HG03378 (cell line): ENCODE measurements around the gene PXN.
"Not testable (repeated sequence)": the region's sequence is repeated elsewhere in the genome, so short reads cannot be mapped to it uniquely, and the experiment has no call there.

Source experiments
- ATAC-seq: cut with Tn5 transposase; IDR thresholded peaks from one replicate; pipeline ENCODE4 v1.9.1; 2021; ENCODE audit warnings: mild to moderate bottlenecking, moderate library complexity; ENCODE audit not compliant: unreplicated experiment

Gene PXN

DNA sequence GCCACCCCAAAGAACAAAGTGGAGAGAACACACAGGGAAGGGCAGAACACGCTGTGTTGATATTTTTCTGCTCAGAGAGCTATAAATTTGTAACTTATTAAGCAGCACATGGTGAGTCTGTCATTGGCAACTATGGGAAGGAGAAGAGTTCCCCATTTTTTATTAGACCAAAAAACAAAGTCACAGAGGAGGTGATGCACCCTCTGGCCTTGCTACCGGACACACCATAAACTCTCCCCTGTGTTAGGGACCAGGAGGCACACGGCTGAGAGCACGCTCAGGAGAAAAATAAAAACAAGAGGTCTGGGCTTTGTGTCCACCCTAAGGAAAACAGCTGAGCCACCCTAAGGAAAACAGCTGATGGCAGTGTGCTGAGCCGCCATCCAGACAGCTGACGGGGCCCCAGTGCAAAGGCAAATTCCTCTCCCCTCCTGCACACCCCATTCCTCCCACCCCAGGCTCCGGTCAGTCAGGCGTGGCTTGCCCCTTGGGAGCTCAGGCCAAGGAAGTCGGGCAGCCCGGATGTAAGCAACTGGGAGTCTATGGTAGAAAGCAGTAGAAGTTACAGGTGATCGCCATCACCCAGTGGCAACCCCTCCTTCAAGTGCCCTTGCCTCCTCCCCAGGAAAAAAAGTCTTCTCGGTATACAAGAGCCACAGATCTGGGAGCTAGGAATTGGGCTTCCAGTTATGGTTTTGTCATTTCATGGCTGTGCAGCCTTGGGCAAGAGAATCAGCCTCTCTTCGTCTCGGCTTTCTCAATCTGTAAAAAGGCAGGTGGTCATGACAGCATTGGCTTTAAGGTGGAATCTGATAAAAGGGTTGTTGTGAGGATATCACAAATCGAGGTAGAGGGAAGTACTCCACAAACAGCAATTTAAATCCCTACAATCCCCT lies 2.4 kb downstream of the PXN start:
- no peak for ATAC-seq

DNA sequence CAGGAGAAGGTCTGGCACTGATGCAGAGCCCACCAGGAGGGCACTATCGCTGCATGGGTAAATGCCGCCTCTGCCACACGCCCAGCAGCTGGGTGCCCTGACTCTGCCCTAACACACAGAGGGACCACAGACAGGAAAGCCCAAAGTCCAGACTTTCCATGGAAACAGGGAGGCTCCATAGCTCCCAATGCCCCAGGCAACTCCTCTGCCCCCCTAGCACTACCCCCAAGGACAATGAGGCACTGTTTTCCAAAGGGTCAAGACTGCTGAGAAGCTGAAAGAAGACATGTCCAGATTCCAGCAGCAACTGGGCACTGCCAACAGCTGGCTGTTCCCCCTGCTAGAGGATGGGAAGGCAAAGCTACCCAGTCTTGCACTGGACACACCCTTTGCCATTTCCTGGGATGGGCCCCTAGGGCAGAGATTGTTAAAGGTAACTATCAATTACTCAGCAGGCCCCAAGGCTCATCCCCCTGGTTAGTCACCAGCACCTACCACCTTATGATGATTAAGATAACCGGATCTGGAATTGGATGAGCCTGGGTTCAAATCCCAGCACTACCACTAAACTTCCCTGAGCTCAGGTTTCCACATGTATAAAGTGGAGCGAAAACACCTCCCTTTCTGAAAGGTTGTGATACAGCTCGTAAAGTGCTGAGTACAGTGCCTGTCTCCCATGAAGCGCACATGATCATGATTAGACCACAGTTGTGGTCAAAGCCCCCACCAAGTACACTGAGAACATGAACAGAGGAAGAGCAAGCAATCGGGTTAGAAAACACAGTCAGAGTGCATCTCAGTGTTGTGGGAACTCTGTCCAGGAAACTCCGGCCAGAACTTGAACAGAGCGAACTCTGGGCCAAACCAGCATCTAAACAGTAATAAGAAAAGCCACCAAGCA lies 3.3 kb downstream of the PXN start:
- ATAC-seq, result no peak

GRCh38 chr12:120260607-120261006 lies 4.9 kb downstream of the PXN start:
- ATAC-seq, result no peak

- no peak for ATAC-seq
Measured at GRCh38 chr12:120259418-120260202, 5.9 kb downstream of the PXN start.

DNA sequence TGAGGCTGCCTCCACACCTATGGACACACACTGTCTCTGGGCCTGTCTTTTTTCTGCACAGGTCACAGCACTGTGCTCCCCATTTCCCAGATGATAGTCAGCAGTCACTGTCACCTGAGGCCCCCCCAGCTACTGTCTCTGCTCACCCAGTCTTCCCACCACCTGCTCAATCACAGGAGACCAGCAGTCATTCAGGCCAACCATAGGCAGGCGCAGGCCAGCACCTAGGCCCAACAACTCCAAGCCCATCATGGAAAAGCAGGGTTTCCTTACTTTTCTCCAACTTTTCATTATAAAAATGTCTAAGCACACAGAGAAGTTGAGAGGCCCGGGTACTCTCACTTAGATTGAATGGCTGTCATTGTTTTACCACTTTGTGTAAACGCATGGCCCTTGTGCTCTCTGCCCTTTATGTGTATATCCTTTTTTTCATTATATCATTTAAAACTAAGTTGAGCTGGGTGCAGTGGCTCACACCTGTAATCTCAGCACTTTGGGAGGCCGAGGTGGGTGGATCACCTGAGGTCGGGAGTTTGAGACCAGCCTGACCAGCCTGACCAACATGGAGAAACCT lies 7.1 kb downstream of the PXN start:
- no peak for ATAC-seq

GRCh38 chr12:120257041-120257821 lies 8.3 kb downstream of the PXN start:
- no peak for ATAC-seq

- no peak for ATAC-seq
Measured at GRCh38 chr12:120254809-120255208, 10.7 kb downstream of the PXN start.

DNA sequence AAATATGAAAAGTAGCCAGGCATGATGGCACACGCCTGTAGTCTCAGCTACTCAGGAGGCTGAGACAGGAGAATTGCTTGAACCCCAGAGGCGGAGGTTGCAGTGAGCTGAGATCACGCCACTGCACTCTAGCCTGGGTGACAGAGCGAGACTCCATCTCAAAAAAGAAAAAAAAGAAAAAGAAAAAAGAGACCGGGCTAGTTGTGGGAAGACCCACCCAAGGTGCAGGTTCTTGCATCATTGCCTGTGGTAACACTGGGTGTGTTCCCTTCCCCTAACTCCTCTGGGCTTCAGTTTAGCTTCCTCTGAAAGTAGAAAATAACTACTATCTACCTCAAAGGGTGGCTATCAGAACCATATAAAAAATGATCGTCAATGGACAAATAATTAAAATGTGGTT lies 12.2 kb downstream of the PXN start:
- ATAC-seq, result not testable (repeated sequence)

GRCh38 chr12:120252071-120252906 lies 13.2 kb downstream of the PXN start:
- no peak for ATAC-seq

DNA sequence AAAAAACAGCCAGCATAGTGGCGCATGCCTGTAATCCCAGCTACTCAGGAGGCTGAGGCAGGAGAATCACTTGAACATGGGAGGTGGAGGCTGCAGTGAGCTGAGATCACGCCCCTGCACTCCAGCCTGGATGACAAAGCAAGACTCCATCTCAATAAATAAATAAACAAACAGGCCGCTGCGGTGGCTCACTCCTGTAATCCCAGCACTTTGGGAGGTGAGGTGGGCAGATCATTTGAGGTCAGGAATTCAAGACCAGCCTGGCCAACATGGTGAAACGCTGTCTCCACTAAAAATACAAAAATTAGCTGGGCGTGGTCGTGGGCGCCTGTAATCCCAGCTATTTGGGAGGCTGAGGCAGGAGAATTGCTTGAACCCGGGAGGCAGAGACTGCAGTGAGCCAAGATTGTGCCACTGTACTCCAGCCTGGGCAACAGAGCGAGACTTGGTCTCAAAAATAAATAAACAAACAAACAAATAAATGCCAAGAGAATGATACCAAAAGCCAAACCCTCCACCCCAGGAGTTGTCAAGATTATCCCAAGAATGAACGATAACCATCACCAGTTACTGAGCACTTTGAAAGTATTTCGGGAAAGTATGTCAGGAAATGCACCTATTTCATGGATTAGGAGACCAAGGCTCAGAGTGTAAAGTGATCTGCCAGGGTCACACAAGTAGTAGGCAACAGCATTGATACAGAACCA lies 14.0 kb downstream of the PXN start:
- not testable (repeated sequence) for ATAC-seq

DNA sequence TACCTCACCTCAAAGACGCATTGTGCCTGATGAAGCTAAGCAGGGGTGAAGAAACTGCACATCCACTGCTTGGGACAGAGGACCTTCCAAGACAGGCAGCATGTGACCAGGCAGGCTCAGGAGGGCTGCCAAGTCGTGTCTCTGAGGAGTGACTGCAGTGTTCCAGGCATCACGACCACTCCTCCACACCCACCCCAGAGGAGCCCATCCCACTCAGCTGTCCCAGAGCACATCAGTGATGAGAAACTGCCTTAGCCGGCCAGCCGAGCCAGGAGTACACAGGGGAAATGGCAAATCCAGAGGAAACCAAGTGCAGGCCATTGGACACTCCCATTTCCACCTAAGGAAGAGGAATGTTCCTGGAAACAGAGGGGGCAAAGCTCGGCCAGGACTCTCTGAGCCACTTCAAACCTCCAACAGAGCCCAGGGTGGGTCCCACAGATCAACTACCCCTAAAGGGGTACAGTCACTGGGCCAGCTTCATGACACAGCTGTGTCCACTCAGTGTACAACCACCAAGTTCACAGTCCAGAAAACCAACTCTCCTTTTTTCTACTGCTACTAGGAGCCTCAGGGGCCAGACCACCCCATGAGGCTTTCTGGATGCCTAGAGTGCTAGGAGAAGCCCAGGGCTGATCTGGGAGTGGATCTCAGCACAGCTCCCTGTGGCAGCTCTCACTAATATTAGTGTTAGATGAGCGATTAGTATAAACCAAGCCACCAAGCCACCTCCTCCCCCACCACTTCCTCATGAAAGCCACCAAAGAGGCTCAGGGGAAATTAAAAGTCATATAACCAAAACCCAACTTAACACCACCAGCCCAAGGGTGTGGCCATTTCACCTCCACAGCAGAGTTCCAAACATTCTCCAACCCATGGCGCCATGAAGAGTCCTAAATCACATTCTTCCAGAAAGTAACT lies 15.4 kb downstream of the PXN start:
- ATAC-seq, result no peak

- no peak for ATAC-seq
Measured at GRCh38 chr12:120249266-120249874, 16.2 kb downstream of the PXN start.

DNA sequence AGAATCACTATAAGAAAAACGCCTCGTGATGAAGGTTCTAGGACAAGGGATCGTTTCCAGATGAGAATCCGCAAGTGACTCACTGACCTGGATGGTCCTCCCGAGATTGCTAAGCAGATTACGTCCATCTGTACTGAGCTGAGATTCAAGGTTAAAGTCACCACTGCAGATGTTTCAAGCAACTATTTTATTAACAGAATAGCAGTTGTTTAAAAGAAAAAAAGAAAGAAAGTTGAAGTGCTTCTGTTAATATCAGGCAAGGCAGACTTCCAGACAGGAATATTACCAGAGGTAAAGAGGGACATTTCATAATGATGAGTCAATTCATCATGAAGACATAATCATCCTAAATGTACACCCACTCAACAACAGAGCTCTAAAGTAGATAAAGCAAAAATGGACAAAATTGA lies 17.9 kb downstream of the PXN start:
- no peak for ATAC-seq

DNA sequence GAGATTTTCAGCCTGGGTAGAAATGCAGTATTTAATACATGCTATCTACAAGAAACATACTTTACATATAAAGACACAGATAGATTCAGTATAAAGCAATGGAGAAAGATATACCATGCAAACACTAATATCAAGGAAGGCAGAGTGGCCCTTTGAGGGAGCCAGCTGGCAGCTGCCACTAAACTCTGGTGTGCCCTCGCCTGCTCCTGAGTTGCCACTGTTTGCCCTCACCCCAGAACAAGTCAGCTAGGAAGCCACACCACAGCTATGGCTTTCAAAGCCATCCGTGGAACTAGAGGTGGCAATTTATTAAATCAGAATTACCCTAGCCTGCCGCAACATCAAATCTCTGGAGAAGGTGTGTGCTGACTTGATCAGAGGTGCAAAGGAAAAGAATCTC lies 18.3 kb downstream of the PXN start:
- no peak for ATAC-seq

DNA sequence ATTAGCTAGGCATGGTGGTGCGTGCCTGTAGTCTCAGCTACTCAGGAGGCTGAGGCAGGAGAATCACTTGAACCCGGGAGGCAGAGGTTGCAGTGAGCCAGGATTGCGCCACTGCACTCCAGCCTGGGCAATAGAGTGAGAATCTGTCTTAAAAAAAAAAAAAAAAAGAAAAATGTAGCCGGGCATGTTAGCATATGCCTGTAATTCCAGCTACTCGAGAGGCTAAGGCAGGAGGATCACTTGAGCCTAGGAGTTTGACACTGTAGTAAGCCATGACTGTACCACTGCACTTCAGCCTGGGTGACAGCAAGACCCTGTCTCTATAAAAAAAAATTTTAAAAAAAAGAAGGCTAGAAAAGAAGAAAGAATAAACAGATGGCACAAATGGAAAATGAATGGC lies 18.8 kb downstream of the PXN start:
- ATAC-seq, result not testable (repeated sequence)

- ATAC-seq, result no peak
Measured at GRCh38 chr12:120242971-120243699, 22.4 kb downstream of the PXN start.
